GM12878 (cell line): ENCODE results near the gene SLCO4A1. TPM values are rescaled to one million over a fixed set of nuclear protein-coding genes. Genes with fewer than 3 reads are reported as not detected.

ENCODE experiments used
- BCL11A ChIP-seq: IDR thresholded peaks from 2 replicates; pipeline ENCODE4 v1.6.1; 2011; ENCODE audit warnings: low read depth, low read length
- BMI1 ChIP-seq: fragments of 450-650 bp; IDR thresholded peaks from 2 replicates; pipeline ENCODE4 v1.6.1; 2016; ENCODE audit warnings: mild to moderate bottlenecking, moderate library complexity, borderline replicate concordance
- BRCA1 ChIP-seq: IDR thresholded peaks from 2 replicates; pipeline ENCODE4 v1.6.1; 2011; ENCODE audit warnings: low read depth, low read length, improper control_type of control experiment
- CBX3 ChIP-seq: fragments of 200-600 bp; sonication (generic); IDR thresholded peaks from 2 replicates; pipeline ENCODE4 v1.6.1; 2016; ENCODE audit warnings: low read depth, borderline replicate concordance
- CREB1 ChIP-seq: IDR thresholded peaks from 2 replicates; pipeline ENCODE4 v1.6.1; 2012; ENCODE audit warnings: low read depth, mild to moderate bottlenecking, inconsistent platforms
- GABPA ChIP-seq: IDR thresholded peaks from 2 replicates; pipeline ENCODE4 v1.6.1; 2014; ENCODE audit warnings: antibody characterized with exemption, low read depth, mild to moderate bottlenecking, inconsistent platforms
- JUNB ChIP-seq: IDR thresholded peaks from 2 replicates; pipeline ENCODE4 v1.6.1; 2016; ENCODE audit warnings: antibody characterized with exemption, mild to moderate bottlenecking
- MEF2B ChIP-seq: fragments of 450-650 bp; IDR thresholded peaks from 2 replicates; pipeline ENCODE4 v1.6.1; 2018; ENCODE audit warnings: mild to moderate bottlenecking, moderate library complexity; ENCODE audit not compliant: partially characterized antibody, poor library complexity, severe bottlenecking
- NFIC ChIP-seq: IDR thresholded peaks from 2 replicates; pipeline ENCODE4 v1.6.1; 2012; ENCODE audit warnings: low read depth, mild to moderate bottlenecking, inconsistent platforms, low read length, moderate library complexity
- NRF1 ChIP-seq: conservative IDR thresholded peaks from 2 replicates; pipeline ENCODE4 v1.6.1; 2011; ENCODE audit warnings: mild to moderate bottlenecking, low read depth, low read length, improper control_type of control experiment
- PAX8 ChIP-seq: fragments of 450-650 bp; IDR thresholded peaks from 2 replicates; pipeline ENCODE4 v1.6.1; 2017; ENCODE audit warnings: mild to moderate bottlenecking, moderate library complexity
- POU2F2 ChIP-seq: IDR thresholded peaks from 3 replicates; pipeline ENCODE4 v1.6.1; 2011; ENCODE audit warnings: low read depth, mild to moderate bottlenecking, low read length, borderline replicate concordance
- REST ChIP-seq: IDR thresholded peaks from 2 replicates; pipeline ENCODE4 v1.6.1; 2012; ENCODE audit warnings: mild to moderate bottlenecking, low read depth, low read length
- SKIL ChIP-seq: fragments of 450-650 bp; IDR thresholded peaks from 2 replicates; pipeline ENCODE4 v1.6.1; 2017; ENCODE audit warnings: mild to moderate bottlenecking, low read depth, inconsistent platforms; ENCODE audit not compliant: poor library complexity, severe bottlenecking
- SRF ChIP-seq, 2 experiments: IDR thresholded peaks; 2 replicates each; pipeline ENCODE4 v1.6.1; 2011; ENCODE audit warnings: low read depth in 2 of 2, low read length in 2 of 2, mild to moderate bottlenecking in 1 of 2, moderate library complexity in 1 of 2
- STAT3 ChIP-seq: IDR thresholded peaks from 2 replicates; pipeline ENCODE4 v1.6.1; 2011; ENCODE audit warnings: low read depth, low read length, improper control_type of control experiment
- USF2 ChIP-seq: IDR thresholded peaks from 2 replicates; pipeline ENCODE4 v1.6.1; 2011; ENCODE audit warnings: low read depth, low read length, improper control_type of control experiment, borderline replicate concordance
- YY1 ChIP-seq: IDR thresholded peaks from 2 replicates; pipeline ENCODE4 v1.6.1; 2011; ENCODE audit warnings: low read depth, mild to moderate bottlenecking, low read length
- ZBTB4 ChIP-seq: fragments of 450-650 bp; formaldehyde crosslinking; IDR thresholded peaks from 2 replicates; pipeline ENCODE4 v1.4.0; 2022; ENCODE audit warnings: mild to moderate bottlenecking, moderate library complexity
- ZNF24 ChIP-seq: fragments of 450-650 bp; IDR thresholded peaks from 2 replicates; pipeline ENCODE4 v1.6.1; 2017; ENCODE audit warnings: antibody characterized with exemption, mild to moderate bottlenecking
- ZNF384 ChIP-seq: IDR thresholded peaks from 2 replicates; pipeline ENCODE4 v1.6.1; 2012; ENCODE audit warnings: low read depth, mild to moderate bottlenecking, low read length, improper control_type of control experiment, borderline replicate concordance
- polyA plus RNA-seq, 11 experiments: library from polyadenylated mRNA; depleted of rRNA in 4 of 11; unstranded in 6 of 11; stranded (reverse) in 5 of 11; fragments of >200 nt; fragmentation: Nextera tagmentation in 4 of 11; fragmentation: Illumina TruSeq in 1 of 11; extraction: Ambion mirVana in 4 of 11; extraction: Trizol in 1 of 11; gene quantifications; 1 replicate in 1 of 11; 2 replicates in 10 of 11; pipeline versions ENCODE4 v1.2.1 to v1.2.3, GENCODE V29; 2011 to 2016; ENCODE audit warnings: inconsistent platforms in 2 of 11, missing spikeins in 2 of 11, low read depth in 1 of 11
- total RNA-seq, 4 experiments: library from RNA; depleted of rRNA in 3 of 4; stranded (reverse); fragments of >200 nt in 3 of 4; fragmentation: Illumina TruSeq in 1 of 4; extraction: Trizol in 1 of 4; gene quantifications; 2 replicates each; pipeline versions ENCODE4 v1.2.1 to v1.2.3, GENCODE V29; 2013 to 2021

The SLCO4A1 gene
- total and polyA plus RNA-seq, 10 of the 15 experiments (the other 5 are each of a cell fraction or from before 2014, with no cell fraction given) = 2.1 to 30.7 (median 12.0) TPM

GRCh38 chr20:62627901-62628612 lies 14.2 kb upstream of the SLCO4A1 start (continued):
- TF ChIP-seq SKIL (no peak), YY1 (no peak), CBX3 (no peak), JUNB (no peak), BMI1 (no peak), CREB1 (0 out of 2 replicates have a peak, but pooled peaks have one; percentile 23), ZBTB4 (no peak), BRCA1 (no peak), ZNF24 (no peak), REST (no peak), POU2F2 (no peak), STAT3 (no peak), GABPA (no peak), NFIC (no peak), PAX8 (no peak), MEF2B (peak; percentile 38), USF2 (no peak), SRF (IDR thresholded peaks at IDR 0.05; ENCODE audit: low read depth in 2 of 2, low read length in 2 of 2) (no peak), BCL11A (0 out of 2 replicates have a peak, but pooled peaks have one; percentile 48), ZNF384 (no peak), NRF1 (no peak)
